GM08714 (cell line): ENCODE measurements around the gene NUBP2.

Source experiments
- H3K4me3 ChIP-seq: fragments of 200-500 bp; sonication (Bioruptor generic); 2 replicates; pipeline ENCODE4 v1.5.1; 2014; ENCODE audit warnings: mild to moderate bottlenecking, low read length, inconsistent platforms
- ZNF274 ChIP-seq: IDR thresholded peaks from 2 replicates; pipeline ENCODE4 v1.6.1; 2012; ENCODE audit warnings: mild to moderate bottlenecking, low read depth, low read length

Gene NUBP2

DNA sequence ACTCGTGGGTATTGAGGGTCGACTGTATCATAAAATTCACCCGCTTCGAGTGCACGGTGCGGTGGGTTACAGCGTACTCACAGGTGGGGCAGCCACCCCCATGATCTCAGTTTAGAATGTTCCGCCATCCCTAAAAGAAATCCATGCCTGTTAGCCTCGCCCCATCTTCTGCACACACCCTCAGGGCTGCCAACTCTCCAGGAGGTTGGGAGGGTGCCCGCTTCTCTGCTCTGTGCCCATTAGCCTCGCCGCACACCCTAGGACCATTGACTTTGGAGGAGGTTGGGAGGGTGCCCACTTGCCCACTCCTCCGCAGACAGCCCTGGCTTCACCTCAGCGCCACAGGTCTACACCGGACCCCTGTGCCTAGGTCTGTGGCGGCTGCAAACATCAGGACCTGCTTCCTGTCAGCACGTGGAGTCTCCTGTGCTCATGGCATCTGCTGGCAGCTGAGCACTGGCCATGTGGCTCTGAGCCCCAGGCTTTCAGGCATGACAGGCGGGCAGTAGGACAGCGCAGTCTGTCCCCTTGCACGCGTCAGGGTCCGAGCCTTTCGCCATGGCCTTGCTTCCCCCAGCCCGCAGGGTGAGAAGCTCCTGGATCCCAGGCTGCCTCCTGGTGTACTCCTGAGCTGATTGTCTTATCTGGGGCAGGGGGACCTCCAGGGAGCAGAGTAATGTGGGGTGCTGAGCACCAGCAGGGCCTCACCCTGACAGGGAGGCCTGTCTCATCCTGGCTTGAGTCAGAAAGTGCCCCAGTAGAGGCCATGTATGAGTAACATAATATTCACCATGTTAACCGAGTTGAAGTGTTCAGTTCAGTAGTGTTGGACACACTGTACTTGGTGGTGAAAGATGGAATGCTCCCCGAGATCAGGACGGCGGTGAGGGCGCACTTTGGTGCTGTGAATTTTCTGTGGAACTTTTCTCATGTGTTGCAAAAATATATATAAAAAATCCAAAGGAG, 33.3 kb upstream of the NUBP2 start:
- no peak for TF ChIP-seq ZNF274
- H3K4me3 ChIP-seq, result no peak overlapping the region

- H3K4me3 ChIP-seq, result no peak overlapping the region
- TF ChIP-seq ZNF274, result no peak
Measured at GRCh38 chr16:1751946-1752345, 30.8 kb upstream of the NUBP2 start.

DNA sequence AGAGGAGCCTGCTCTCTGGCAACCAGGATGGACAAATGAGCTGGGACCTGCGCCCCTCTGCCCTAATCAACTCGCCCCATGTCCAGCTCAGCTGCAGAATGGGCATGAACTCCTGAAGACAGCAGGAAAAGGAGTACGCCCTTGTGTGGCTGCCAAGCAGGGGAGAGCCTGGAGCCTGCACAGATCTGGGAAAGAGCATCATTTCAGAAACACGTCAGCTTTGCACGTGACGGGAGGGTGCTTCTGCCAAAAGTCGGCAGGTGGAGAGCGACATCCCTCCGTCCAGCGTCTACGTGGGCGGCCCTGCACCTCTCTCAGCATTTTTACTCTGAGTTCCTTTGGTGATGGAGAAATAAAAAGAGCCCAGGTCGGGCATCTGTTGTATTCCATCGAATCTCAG, 29.9 kb upstream of the NUBP2 start:
- TF ChIP-seq ZNF274, result no peak

GRCh38 chr16:1754204-1754603, 28.6 kb upstream of the NUBP2 start:
- TF ChIP-seq ZNF274, result no peak
- H3K4me3 ChIP-seq, result no peak overlapping the region

More for the DNA sequence above, 29.9 kb upstream of the NUBP2 start:
- no peak overlapping the region for H3K4me3 ChIP-seq

GRCh38 chr16:1757714-1758461, 24.9 kb upstream of the NUBP2 start:
- no peak for TF ChIP-seq ZNF274
- no peak overlapping the region for H3K4me3 ChIP-seq

- TF ChIP-seq ZNF274, result no peak
Measured at GRCh38 chr16:1758923-1759322, 23.8 kb upstream of the NUBP2 start.

GRCh38 chr16:1759511-1759910, 23.2 kb upstream of the NUBP2 start:
- no peak overlapping the region for H3K4me3 ChIP-seq
- TF ChIP-seq ZNF274, result no peak

More at GRCh38 chr16:1758923-1759322, 23.8 kb upstream of the NUBP2 start:
- H3K4me3 ChIP-seq, result no peak overlapping the region

GRCh38 chr16:1760911-1761310, 21.8 kb upstream of the NUBP2 start:
- H3K4me3 ChIP-seq, result no peak overlapping the region
- TF ChIP-seq ZNF274, result no peak

DNA sequence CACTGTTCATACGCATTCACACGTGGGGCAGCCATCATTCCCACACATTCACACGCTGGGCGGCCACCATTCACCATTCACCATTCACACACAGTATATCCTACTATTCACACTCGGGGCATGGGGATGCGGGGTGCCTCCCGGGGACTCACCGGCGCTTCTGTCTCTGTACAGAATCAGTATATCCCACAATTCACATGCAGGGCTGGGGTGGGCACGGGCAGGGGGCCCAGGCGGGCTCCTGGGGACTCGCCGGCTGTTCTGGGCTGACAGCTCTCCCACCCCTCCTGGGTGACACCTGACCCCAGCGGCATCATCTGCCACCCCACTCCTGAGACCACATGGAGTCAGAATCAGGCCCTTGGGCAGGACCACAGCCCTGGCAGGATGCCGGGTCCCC, 21.0 kb upstream of the NUBP2 start:
- TF ChIP-seq ZNF274, result no peak
- no peak overlapping the region for H3K4me3 ChIP-seq

GRCh38 chr16:1762196-1762878, 20.4 kb upstream of the NUBP2 start:
- TF ChIP-seq ZNF274, result no peak
- H3K4me3 ChIP-seq, result no peak overlapping the region

- no peak overlapping the region for H3K4me3 ChIP-seq
- TF ChIP-seq ZNF274, result no peak
Measured at GRCh38 chr16:1762879-1763520, 19.8 kb upstream of the NUBP2 start.

GRCh38 chr16:1763521-1764511, 18.9 kb upstream of the NUBP2 start:
- TF ChIP-seq ZNF274, result no peak
- no peak overlapping the region for H3K4me3 ChIP-seq

GRCh38 chr16:1764971-1765370, 17.8 kb upstream of the NUBP2 start:
- no peak for TF ChIP-seq ZNF274
- no peak overlapping the region for H3K4me3 ChIP-seq
